ENCODE measurements around the gene HOXC9. TPM values are rescaled to one million over a fixed set of nuclear protein-coding genes. Genes with fewer than 3 reads are reported as not detected.
A peak's percentile ranks its signal among the peaks of the same experiment; 100 is the strongest.

HOXC9 gene
- total and polyA plus RNA-seq, 2 of the 4 experiments (the other 2 are of a cell fraction): 0.26 TPM; not detected in 1

GRCh38 chr12:53975479-53976152 is 24.3 kb upstream of the HOXC9 start:
- Histone ChIP-seq H3K36me3 (ENCODE audit: control insufficient read depth, insufficient read depth, low read length) (no peaks in the 10 kb centered on the region), H2AFZ (replicated peaks; ENCODE audit: low read length, poor library complexity) (peak overlapping the region; percentile 14), H3K9ac (ENCODE audit: low read depth, low read length) (no peak overlapping the region), H3K79me1 (ENCODE audit: low read depth in 1 of 2, low read length in 2 of 2) (no peaks in the 10 kb centered on the region), H2AK9ac (replicated peaks; ENCODE audit: low read depth, low read length, poor library complexity) (no peak overlapping the region), H4K8ac (ENCODE audit: low read depth in 2 of 2, low read length in 2 of 2) (no peak overlapping the region), H3K4me3 (ENCODE audit: insufficient read depth, low read depth, low read length) (no peak overlapping the region), H3K4ac (ENCODE audit: low read depth, low read length) (no peak overlapping the region), H3K4me2 (ENCODE audit: low read depth, low read length) (no peak overlapping the region), H3K27ac (ENCODE audit: insufficient read depth, low read length) (no peak overlapping the region), H3K14ac (replicated peaks; ENCODE audit: low read depth, low read length) (no peak overlapping the region), H3K56ac (ENCODE audit: extremely low read depth, insufficient read depth, low read length) (no peak overlapping the region), H2BK5ac (ENCODE audit: low read depth, low read length, poor library complexity, severe bottlenecking) (no peak overlapping the region), H4K5ac (ENCODE audit: low read depth, low read length) (no peak overlapping the region), H4K20me1 (ENCODE audit: insufficient read depth, low read length) (peaks cover 2% of the 10 kb centered on the region; the same call in 1 of the 2 replicates), H3K23ac (ENCODE audit: low read depth, low read length) (no peak overlapping the region), H2BK15ac (ENCODE audit: low read depth, low read length) (no peak overlapping the region), H2BK120ac (ENCODE audit: low read depth, low read length) (no peak overlapping the region), H3K27me3 (ENCODE audit: control insufficient read depth, insufficient read depth, low read length) (peaks cover 95% of the 10 kb centered on the region), H3K9me1 (ENCODE audit: insufficient read depth, low read length) (no peaks in the 10 kb centered on the region), H3K18ac (ENCODE audit: low read depth, low read length) (no peak overlapping the region), H3K9me3 (ENCODE audit: control insufficient read depth, insufficient read depth, low read length) (peaks cover 16% of the 10 kb centered on the region), H2AK5ac (ENCODE audit: low read depth, low read length) (no peak overlapping the region), H3K4me1 (ENCODE audit: control insufficient read depth, insufficient read depth, low read length) (peaks cover 2% of the 10 kb centered on the region; the same call in 1 of the 2 replicates), H4K91ac (ENCODE audit: insufficient read depth, low read depth, low read length) (no peak overlapping the region), H2BK20ac (ENCODE audit: low read depth, low read length) (no peak overlapping the region)
- in situ Hi-C loops (cut with MboI; ENCODE audit: low sequenced_read_pairs): no loop called here
- DNase-seq (no peak), ATAC-seq (ENCODE audit: low read depth) (no peak)
- no TSS peak for BruUV-seq (replicated peaks)
- 16% methylated on average over 5 of the region's 31 CpGs; no CpG with 5 or more reads in 1 of the 2 experiments for whole genome bisulfite sequencing, 2 experiments (ENCODE audit: extremely low coverage in 2 of 2, insufficient read length in 1 of 2)
- no peak for TF ChIP-seq MAZ (IDR thresholded peaks at IDR 0.05; ENCODE audit: borderline replicate concordance, low read depth, low read length)
- TF ChIP-seq MAFK (IDR thresholded peaks at IDR 0.05; ENCODE audit: low read depth, low read length): no peak
- TF ChIP-seq FOS (IDR thresholded peaks at IDR 0.05; ENCODE audit: low read depth, low read length): no peak
- TF ChIP-seq RAD21 (IDR thresholded peaks at IDR 0.05; ENCODE audit: low read length): no peak
- TF ChIP-seq SMC3 (IDR thresholded peaks at IDR 0.05; ENCODE audit: low read depth, low read length): no peak
- TF ChIP-seq CTCF (conservative IDR thresholded peaks at IDR 0.05; ENCODE audit: low read depth, low read length): no peak
- TF ChIP-seq CHD1 (IDR thresholded peaks at IDR 0.05; ENCODE audit: low read depth, low read length): no peak
- intact Hi-C loops (cut with micrococcal nuclease): no loop called here
- ChIA-PET CTCF (interaction anchor here (0.6 kb wide), 1 partner anchor 98 kb away, joined by 3 read pairs; no protein-coding TSS in a partner anchor), POLR2A (ENCODE audit: unreplicated experiment) (no interaction called here)
- dilution Hi-C loops (cut with HindIII; ENCODE audit: low sequenced_read_pairs, unreplicated experiment): no loop called here
